GM19240 (cell line): ENCODE data around the gene MT1G.
"Not testable (repeated sequence)": the region's sequence is repeated elsewhere in the genome, so short reads cannot be mapped to it uniquely, and the experiment has no call there.

Source experiments
- DNase-seq: peaks from one replicate; pipeline ENCODE4 v3.0.0; 2011; ENCODE audit warnings: low spot score; ENCODE audit not compliant: insufficient read length

MT1G gene

GRCh38 chr16:56665286-56666261, 2.3 kb downstream of the MT1G start:
- DNase-seq: not testable (repeated sequence)

DNA sequence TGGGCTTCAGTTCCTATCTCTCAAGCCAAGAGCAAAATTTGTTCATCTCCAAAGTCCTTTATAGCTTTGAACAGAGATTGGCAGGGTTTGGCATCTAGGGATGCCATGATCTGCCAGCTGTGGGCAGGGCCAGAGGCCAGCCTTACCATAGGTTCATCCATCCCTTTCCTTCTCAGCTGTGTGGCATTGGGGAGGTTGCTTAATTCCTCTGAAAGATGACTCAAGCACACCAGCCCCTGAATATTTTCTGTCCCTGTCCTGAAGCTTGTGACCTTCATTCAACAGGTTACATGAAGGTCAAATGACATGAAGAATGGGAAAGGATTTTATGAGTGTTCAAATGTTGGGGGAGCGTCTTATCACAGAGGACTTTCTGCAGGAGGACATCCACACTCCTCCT, 3.4 kb downstream of the MT1G start:
- DNase-seq: no peak

- no peak for DNase-seq
These were observed 5.2 kb downstream of the MT1G start for GRCh38 chr16:56662357-56663354.

DNA sequence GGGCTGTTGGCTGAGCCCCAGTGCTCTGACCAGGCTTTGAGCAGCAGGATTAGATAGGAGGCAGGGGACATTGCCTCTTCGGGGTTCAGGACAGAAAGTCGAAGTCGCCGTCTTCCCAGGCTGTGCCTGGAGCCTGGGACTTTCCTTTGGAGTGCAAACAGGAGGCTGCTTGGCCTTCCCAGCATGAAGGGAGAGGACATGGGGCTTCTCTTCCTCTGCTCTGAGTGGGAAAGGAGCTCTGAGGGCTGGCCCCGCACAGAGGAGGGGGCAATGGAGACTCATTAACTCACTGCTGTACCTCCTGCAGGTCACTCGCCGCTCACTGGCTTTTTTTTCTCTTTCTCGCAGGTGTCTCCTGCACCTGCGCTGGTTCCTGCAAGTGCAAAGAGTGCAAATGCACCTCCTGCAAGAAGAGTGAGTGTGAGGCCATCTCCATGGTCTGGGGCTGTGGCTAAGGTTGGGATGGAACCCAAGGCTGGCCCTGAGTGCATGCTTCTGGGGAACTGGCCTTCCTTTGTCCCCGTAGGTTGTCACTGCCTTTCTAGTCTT, 9.5 kb downstream of the MT1G start:
- DNase-seq: no peak

DNA sequence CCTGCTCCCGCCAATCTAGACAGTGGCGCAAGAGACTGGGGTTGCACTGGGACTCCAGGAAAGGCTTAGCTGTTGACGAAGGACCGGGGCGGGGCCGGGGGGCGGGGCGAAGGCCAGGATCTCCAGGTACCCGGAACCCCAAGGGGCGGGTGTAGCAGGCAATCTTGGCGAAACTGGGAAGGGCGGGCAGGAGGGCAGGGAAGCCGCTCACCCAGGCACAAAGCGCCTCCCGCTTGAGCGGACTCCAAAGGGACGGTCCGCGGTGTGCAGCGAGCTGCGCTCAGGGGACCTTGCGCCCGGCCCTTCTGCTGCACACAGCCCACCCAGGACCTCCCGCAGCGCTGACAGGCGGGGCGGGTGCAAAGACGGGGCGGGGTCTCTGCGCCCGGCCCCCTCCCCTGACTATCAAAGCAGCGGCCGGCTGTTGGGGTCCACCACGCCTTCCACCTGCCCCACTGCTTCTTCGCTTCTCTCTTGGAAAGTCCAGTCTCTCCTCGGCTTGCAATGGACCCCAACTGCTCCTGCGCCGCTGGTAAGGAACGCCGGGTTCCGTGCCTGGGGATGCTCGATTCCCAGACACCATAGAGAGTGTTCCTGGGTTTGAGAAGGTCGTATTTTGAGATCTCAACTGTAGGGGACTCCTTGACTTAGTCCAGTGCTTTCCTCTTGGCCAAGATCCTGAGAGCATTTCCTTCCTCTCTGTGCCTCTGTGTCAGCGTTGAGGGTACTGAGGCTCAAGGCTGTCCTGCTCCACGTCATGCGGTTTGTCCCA, 10.1 kb downstream of the MT1G start, which contains the start of gene MT1F:
MT1F (plus strand) TSS at position 405 of the 772 bp plus-strand sequence; CDS start at position 505, 100 bp downstream.
- DNase-seq: peak; percentile 22

GRCh38 chr16:56653218-56653617, 14.6 kb downstream of the MT1G start:
- DNase-seq: no peak

DNA sequence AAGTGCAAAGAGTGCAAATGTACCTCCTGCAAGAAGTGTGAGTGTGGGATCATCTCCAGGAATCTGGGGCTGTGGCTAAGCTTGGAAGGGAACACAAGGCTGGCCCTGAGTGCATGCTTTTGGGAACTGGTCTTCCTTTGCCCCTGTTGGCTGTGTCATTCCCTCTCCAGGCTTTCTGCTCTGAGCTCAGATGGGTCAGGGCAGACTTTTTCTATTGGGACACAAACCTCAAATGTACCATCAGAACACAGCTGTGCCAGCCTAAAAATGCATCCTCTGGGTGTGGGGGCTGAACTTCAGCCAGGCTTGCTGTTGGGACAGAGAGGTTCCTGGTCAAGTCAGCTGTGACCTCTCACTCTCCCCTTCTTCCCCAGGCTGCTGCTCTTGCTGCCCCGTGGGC, 15.3 kb downstream of the MT1G start:
- no peak for DNase-seq

GRCh38 chr16:56651586-56651985, 16.3 kb downstream of the MT1G start, which contains the start of gene MT1B:
Gene MT1B, plus strand, starts transcription at chr16:56651886. Its CDS starts 68 bp downstream, at chr16:56651954.
- no peak for DNase-seq

DNA sequence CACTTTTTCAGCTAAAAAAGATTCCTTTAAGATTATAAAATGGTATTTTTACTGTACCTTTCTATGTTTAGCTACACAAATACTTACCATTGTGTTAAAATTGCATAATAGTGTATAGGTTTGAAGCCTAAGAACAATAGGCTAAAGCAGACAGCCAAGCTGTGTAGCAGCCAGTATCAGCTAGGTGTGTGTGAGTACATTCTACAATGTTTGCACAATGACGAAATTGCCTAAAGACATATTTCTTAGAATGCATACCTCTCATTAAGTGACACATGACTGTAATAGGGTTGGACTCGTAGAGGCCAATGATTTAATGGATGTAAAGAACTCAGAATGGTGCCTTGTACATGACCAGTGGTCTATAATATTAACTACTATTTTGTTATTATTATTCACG, 18.0 kb downstream of the MT1G start:
- DNase-seq: no peak

GRCh38 chr16:56649271-56649670, 18.6 kb downstream of the MT1G start:
- no peak for DNase-seq

DNA sequence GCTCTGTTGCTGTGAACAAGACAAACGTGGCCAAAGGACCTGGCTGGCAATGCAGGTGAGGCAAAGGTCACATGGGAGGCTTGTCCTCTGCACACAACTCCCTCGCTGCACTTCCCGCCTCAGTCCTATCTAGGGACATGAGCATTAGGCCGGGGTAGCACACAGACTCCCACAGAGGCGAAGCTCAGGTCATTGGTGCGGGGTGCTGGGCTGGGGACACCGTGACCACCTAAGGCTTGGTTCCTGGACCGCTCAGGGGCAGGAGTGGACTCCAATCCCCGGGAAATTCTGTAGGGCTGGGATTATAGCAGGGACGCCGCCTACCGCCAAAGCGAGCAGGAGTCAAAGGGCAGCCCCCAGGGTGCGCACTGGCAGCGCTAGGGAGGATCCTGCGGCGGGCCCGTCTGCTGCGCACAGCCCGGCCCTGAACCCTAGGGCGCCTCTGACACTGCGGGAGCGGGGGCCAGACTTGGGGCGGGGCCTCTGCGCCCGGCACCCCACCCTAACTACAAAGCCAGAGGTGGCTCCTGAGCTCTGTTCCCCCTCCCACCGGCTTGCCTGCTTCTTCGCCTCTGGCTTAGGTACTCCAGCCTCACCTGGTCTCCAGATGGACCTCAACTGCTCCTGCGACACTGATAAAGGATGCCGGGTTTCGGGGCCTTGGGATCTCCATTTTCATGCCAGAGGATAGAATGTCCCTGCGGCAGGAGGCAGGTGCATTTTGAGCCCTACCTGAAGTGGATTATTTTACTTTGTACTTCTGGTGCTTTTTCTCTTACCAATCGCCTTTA, 20.0 kb downstream of the MT1G start:
- no peak for DNase-seq

DNA sequence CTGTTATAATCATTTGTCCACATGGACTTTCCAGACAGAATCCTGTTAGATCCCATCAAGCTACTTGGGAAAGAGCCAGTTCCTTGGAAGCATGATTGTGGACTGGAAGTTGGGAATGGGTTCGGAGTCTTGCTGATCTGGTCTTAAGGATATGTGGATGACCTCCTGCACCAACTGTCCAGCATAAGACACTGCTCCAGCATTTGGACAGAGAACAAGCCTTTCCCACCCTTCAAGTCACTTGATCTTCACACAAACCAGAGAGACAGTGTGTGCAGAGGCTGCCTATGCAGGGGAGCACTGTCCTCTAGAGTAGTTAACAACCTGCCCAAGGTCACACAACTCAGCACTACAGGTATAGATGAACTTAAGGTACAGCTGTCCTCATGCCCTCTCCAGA, 22.0 kb downstream of the MT1G start:
- no peak for DNase-seq

DNA sequence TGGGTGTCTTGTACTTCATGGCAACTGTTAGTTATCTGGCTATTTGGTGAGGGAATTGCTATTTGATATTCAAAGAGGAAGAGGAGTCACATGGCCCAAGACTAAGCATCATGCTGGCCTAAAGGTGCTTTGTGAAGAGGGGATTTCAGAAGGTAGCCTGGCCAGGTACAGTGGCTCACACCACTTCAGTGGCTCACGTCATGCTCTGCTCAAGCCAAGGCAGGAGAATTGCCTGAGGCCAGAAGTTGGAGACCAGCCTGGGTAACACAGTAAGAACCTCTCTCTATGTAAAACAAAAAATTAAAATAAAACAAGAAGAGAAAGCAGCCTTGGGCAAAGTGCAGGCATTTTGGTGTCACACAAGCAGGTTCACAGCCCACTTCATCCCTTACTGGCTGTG, 22.6 kb downstream of the MT1G start:
- DNase-seq: no peak

GRCh38 chr16:56643833-56644232, 24.0 kb downstream of the MT1G start:
- no peak for DNase-seq

GRCh38 chr16:56643080-56643778, 24.6 kb downstream of the MT1G start:
- no peak for DNase-seq

- DNase-seq: no peak
These were observed 26.7 kb downstream of the MT1G start for GRCh38 chr16:56641166-56641565.

DNA sequence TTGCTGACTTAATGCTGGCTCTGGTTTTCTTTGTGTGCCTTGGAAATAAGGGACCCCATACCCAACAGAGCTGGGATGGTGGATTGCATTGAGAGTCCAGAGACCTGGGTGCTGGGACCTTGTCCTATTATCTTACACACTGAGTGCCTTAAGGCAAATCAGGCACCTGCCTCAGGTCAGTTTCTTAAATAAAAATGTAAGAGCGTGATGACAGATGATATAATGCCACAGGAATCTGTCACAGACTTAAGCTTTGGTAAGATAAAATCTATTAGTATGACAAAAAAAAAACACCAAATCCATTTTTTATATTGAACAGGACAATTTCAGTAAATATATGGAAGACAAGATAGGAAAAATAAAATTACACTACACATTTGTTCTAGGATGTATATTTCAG, 27.8 kb downstream of the MT1G start:
- DNase-seq: no peak

GRCh38 chr16:56639045-56639444, 28.8 kb downstream of the MT1G start:
- no peak for DNase-seq
